Measurements from ENCODE around the gene OR4D2. TPM values are rescaled to one million over a fixed set of nuclear protein-coding genes. Genes with fewer than 3 reads are reported as not detected.

Gene OR4D2
- total and polyA plus RNA-seq, 2 of the 13 experiments (the other 11 are each of a cell fraction or from before 2014, with no cell fraction given): not detected

DNA sequence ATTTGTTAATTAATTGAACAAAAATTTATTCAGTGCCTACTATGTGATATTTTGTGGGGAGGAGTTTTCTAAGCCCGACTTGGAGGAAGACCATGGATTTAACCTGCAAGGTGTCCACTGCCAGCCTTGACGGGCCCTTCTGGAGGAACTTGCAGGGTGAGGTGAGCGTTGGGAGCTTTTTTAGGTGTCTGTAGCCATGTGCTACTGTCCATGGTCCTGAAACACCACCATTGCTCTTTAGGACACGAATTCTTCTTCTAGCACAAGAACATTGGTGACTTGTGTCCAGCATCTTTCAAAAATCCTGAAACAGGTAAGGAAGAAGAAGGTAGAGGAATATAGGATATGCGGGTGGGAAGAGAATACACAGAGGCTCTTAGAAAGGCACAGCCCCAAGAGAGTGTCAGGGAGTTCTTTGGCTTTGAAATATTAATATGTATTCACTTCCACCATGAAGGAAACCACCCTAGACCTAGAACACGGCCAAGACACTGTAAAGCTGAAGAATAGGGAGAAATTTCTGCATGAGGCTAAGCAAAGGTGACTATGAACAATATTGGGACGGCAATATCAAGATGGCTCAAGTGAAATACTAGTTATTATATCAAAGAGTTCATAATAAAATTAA is 46.5 kb upstream of the OR4D2 start (continued):
- TF ChIP-seq DNMT1 (CRISPR knock-in tag; IDR thresholded peaks at IDR 0.05) (no peak), ETV6 (CRISPR knock-in tag; conservative IDR thresholded peaks at IDR 0.05) (peak; percentile 87; the same call in 1 of the 2 replicates), ZFX (CRISPR knock-in tag; IDR thresholded peaks at IDR 0.05; ENCODE audit: low read depth) (no peak), NCOA5 (CRISPR knock-in tag; IDR thresholded peaks at IDR 0.05) (no peak), ZNF484 (CRISPR knock-in tag; IDR thresholded peaks at IDR 0.05; ENCODE audit: borderline replicate concordance, low read depth) (no peak; the same call in 1 of the 2 replicates), ASH2L (IDR thresholded peaks at IDR 0.05; ENCODE audit: insufficient read length, low read depth, low read length) (no peak), ZNF264 (CRISPR knock-in tag; IDR thresholded peaks at IDR 0.05) (no peak), TARDBP (CRISPR knock-in tag; IDR thresholded peaks at IDR 0.05) (no peak), IRX3 (CRISPR knock-in tag; IDR thresholded peaks at IDR 0.05; ENCODE audit: borderline replicate concordance, low read depth) (no peak), MXI1 (IDR thresholded peaks at IDR 0.05; ENCODE audit: borderline replicate concordance, low read depth, low read length) (no peak), MYNN (CRISPR knock-in tag; IDR thresholded peaks at IDR 0.05; ENCODE audit: low read depth) (peak; percentile 72; the same call in 1 of the 2 replicates), ZNF101 (CRISPR knock-in tag; IDR thresholded peaks at IDR 0.05; ENCODE audit: borderline replicate concordance, low read depth) (no peak), ZNF10 (CRISPR knock-in tag; IDR thresholded peaks at IDR 0.05; ENCODE audit: borderline replicate concordance, low read depth) (no peak), ELF4 (CRISPR knock-in tag; IDR thresholded peaks at IDR 0.05; ENCODE audit: borderline replicate concordance) (no peak), ZNF660 (CRISPR knock-in tag; IDR thresholded peaks at IDR 0.05; ENCODE audit: borderline replicate concordance, low read depth) (no peak), FOXK2 (IDR thresholded peaks at IDR 0.05) (no peak), ZNF775 (CRISPR knock-in tag; IDR thresholded peaks at IDR 0.05; ENCODE audit: borderline replicate concordance) (no peak)
- TF ChIP-seq, protein P1, sequence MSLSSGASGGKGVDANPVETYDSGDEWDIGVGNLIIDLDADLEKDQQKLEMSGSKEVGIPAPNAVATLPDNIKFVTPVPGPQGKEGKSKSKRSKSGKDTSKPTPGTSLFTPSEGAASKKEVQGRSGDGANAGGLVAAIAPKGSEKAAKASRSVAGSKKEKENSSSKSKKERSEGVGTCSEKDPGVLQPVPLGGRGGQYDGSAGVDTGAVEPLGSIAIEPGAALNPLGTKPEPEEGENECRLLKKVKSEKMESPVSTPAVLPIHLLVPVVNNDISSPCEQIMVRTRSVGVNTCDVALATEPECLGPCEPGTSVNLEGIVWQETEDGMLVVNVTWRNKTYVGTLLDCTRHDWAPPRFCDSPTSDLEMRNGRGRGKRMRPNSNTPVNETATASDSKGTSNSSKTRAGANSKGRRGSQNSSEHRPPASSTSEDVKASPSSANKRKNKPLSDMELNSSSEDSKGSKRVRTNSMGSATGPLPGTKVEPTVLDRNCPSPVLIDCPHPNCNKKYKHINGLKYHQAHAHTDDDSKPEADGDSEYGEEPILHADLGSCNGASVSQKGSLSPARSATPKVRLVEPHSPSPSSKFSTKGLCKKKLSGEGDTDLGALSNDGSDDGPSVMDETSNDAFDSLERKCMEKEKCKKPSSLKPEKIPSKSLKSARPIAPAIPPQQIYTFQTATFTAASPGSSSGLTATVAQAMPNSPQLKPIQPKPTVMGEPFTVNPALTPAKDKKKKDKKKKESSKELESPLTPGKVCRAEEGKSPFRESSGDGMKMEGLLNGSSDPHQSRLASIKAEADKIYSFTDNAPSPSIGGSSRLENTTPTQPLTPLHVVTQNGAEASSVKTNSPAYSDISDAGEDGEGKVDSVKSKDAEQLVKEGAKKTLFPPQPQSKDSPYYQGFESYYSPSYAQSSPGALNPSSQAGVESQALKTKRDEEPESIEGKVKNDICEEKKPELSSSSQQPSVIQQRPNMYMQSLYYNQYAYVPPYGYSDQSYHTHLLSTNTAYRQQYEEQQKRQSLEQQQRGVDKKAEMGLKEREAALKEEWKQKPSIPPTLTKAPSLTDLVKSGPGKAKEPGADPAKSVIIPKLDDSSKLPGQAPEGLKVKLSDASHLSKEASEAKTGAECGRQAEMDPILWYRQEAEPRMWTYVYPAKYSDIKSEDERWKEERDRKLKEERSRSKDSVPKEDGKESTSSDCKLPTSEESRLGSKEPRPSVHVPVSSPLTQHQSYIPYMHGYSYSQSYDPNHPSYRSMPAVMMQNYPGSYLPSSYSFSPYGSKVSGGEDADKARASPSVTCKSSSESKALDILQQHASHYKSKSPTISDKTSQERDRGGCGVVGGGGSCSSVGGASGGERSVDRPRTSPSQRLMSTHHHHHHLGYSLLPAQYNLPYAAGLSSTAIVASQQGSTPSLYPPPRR (CRISPR knock-in tag; IDR thresholded peaks at IDR 0.05; ENCODE audit: borderline replicate concordance): no peak
- TF ChIP-seq, protein P2, sequence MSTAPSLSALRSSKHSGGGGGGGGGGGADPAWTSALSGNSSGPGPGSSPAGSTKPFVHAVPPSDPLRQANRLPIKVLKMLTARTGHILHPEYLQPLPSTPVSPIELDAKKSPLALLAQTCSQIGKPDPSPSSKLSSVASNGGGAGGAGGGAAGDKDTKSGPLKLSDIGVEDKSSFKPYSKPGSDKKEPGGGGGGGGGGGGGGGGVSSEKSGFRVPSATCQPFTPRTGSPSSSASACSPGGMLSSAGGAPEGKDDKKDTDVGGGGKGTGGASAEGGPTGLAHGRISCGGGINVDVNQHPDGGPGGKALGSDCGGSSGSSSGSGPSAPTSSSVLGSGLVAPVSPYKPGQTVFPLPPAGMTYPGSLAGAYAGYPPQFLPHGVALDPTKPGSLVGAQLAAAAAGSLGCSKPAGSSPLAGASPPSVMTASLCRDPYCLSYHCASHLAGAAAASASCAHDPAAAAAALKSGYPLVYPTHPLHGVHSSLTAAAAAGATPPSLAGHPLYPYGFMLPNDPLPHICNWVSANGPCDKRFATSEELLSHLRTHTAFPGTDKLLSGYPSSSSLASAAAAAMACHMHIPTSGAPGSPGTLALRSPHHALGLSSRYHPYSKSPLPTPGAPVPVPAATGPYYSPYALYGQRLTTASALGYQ (CRISPR knock-in tag; IDR thresholded peaks at IDR 0.05): no peak
- TF ChIP-seq, protein P3, sequence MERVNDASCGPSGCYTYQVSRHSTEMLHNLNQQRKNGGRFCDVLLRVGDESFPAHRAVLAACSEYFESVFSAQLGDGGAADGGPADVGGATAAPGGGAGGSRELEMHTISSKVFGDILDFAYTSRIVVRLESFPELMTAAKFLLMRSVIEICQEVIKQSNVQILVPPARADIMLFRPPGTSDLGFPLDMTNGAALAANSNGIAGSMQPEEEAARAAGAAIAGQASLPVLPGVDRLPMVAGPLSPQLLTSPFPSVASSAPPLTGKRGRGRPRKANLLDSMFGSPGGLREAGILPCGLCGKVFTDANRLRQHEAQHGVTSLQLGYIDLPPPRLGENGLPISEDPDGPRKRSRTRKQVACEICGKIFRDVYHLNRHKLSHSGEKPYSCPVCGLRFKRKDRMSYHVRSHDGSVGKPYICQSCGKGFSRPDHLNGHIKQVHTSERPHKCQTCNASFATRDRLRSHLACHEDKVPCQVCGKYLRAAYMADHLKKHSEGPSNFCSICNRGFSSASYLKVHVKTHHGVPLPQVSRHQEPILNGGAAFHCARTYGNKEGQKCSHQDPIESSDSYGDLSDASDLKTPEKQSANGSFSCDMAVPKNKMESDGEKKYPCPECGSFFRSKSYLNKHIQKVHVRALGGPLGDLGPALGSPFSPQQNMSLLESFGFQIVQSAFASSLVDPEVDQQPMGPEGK (CRISPR knock-in tag; IDR thresholded peaks at IDR 0.05): no peak

Measured in HepG2 (cell line).